ENCODE results near the gene SHROOM2. TPM values are rescaled to one million over a fixed set of nuclear protein-coding genes. Genes with fewer than 3 reads are reported as not detected.

Gene SHROOM2
- total RNA-seq, 1 donor from 2014 or later = 2.1 TPM

DNA sequence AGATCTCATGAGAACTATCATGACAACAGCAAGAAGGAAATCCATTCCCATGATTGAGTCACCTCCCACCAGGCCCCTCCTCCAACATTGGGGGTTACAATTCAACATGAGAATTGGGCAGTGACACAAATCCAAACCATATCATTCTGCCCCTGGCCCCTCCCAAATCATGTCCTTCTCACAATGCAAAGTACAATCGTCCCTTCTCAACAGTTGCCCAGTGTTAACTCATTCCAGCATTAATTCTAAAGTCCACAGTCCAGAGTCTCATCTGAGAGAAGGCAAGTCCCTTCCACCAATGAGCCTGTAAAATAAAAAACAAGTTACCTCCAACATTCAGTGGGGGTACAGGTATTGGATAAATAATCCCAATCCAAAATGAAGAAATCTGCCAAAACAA lies 166.1 kb downstream of the SHROOM2 start:
- H3K4me3 ChIP-seq (ENCODE audit: low read length in 3 of 3) = no peak overlapping the region

DNA sequence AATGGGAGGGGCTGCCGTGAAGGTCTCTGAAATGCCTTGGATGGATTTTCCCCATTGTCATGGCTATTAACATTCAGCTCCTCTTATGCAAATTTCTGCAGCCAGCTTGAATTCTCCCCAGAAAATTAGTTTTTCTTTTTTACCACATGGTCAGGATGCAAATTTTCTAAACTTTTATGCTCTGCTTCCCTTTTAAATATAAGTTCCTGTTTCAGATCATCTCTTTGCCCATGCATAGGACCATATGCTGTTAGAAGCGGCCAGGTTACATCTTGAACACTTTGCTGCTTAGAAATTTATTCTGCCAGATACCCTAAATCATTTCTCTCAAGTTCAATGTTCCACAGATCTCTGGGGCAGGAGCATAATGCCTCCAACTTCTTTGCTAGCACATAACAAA lies 167.2 kb downstream of the SHROOM2 start:
- Histone ChIP-seq H3K9ac (ENCODE audit: low read depth in 1 of 3, low read length in 3 of 3) (no peak overlapping the region), H3K36me3 (ENCODE audit: control insufficient read depth in 3 of 3, insufficient read depth in 3 of 3, low read length in 3 of 3) (no peaks in the 10 kb centered on the region), H3K9me3 (ENCODE audit: control insufficient read depth in 3 of 3, low read length in 3 of 3) (no peaks in the 10 kb centered on the region), H3K4me1 (ENCODE audit: control insufficient read depth in 3 of 3, insufficient read depth in 3 of 3, low read length in 3 of 3) (no peaks in the 10 kb centered on the region), H3K27ac (ENCODE audit: low read depth, low read length) (no peak overlapping the region), H3K27me3 (ENCODE audit: control insufficient read depth in 3 of 3, insufficient read depth in 3 of 3, low read length in 3 of 3) (peaks cover 0 to 3% (median 0%) of the 10 kb centered on the region in 3 donors), H3K4me3 (ENCODE audit: low read length in 3 of 3) (no peak overlapping the region)

More for the DNA sequence above, 166.1 kb downstream of the SHROOM2 start:
- no peak overlapping the region for H3K27ac ChIP-seq (ENCODE audit: low read depth, low read length)
- no peaks in the 10 kb centered on the region for H3K4me1 ChIP-seq (ENCODE audit: control insufficient read depth in 3 of 3, insufficient read depth in 3 of 3, low read length in 3 of 3)
- H3K9ac ChIP-seq (ENCODE audit: low read depth in 1 of 3, low read length in 3 of 3) = no peak overlapping the region
- no peaks in the 10 kb centered on the region for H3K36me3 ChIP-seq (ENCODE audit: control insufficient read depth in 3 of 3, insufficient read depth in 3 of 3, low read length in 3 of 3)
- no peaks in the 10 kb centered on the region for H3K9me3 ChIP-seq (ENCODE audit: control insufficient read depth in 3 of 3, low read length in 3 of 3)
- peaks cover 0 to 3% (median 0%) of the 10 kb centered on the region in 3 donors for H3K27me3 ChIP-seq (ENCODE audit: control insufficient read depth in 3 of 3, insufficient read depth in 3 of 3, low read length in 3 of 3)

DNA sequence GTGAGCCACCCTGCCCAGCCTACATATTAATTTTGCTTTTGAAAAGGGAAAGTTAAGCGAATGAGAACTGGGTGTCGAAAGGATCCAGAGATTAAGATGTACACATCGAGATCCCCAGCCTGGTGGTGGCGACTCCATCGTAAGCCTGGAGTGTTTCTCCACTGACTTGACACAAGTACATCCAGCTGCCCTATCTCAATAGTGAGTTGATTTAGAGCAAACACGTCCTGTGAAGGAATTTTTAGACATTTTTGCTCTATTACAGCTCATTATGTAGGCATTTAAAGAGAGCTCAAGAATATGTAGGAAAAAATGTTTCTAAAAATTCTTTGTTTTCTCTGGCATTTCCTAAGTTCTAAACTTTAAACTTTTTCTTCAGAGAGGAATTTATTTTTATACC lies 169.3 kb downstream of the SHROOM2 start:
- no peak overlapping the region for H3K9ac ChIP-seq (ENCODE audit: low read depth in 1 of 3, low read length in 3 of 3)
- no peaks in the 10 kb centered on the region for H3K27me3 ChIP-seq (ENCODE audit: control insufficient read depth in 3 of 3, insufficient read depth in 3 of 3, low read length in 3 of 3)
- H3K4me1 ChIP-seq (ENCODE audit: control insufficient read depth in 3 of 3, insufficient read depth in 3 of 3, low read length in 3 of 3) = no peaks in the 10 kb centered on the region
- H3K4me3 ChIP-seq (ENCODE audit: low read length in 3 of 3) = no peak overlapping the region
- no peaks in the 10 kb centered on the region for H3K36me3 ChIP-seq (ENCODE audit: control insufficient read depth in 3 of 3, insufficient read depth in 3 of 3, low read length in 3 of 3)
- no peak overlapping the region for H3K27ac ChIP-seq (ENCODE audit: low read depth, low read length)
- H3K9me3 ChIP-seq (ENCODE audit: control insufficient read depth in 3 of 3, low read length in 3 of 3) = no peaks in the 10 kb centered on the region

DNA sequence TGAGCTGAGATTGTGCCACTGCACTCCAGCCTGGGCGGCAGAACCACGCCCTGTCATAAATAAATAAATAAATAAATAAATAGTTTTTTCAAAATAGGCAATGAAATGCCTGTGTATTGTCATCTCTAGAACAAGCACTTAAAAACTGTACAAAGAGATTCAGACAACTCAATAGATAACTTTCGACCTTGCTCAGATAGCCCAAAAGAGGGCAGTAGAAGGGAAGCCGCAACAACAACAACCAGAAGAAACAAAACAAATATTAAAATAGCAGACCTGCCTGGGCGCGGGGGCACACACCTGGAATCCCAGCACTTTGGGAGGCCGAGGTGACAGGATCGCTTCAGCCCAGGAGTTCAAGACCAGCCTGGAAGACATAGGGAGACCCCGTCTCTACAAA lies 171.5 kb downstream of the SHROOM2 start:
- Histone ChIP-seq H3K9me3 (ENCODE audit: control insufficient read depth in 3 of 3, low read length in 3 of 3) (no peaks in the 10 kb centered on the region), H3K9ac (ENCODE audit: low read depth in 1 of 3, low read length in 3 of 3) (no peak overlapping the region), H3K4me1 (ENCODE audit: control insufficient read depth in 3 of 3, insufficient read depth in 3 of 3, low read length in 3 of 3) (no peaks in the 10 kb centered on the region), H3K27ac (ENCODE audit: low read depth, low read length) (no peak overlapping the region), H3K4me3 (ENCODE audit: low read length in 3 of 3) (no peak overlapping the region), H3K36me3 (ENCODE audit: control insufficient read depth in 3 of 3, insufficient read depth in 3 of 3, low read length in 3 of 3) (no peaks in the 10 kb centered on the region), H3K27me3 (ENCODE audit: control insufficient read depth in 3 of 3, insufficient read depth in 3 of 3, low read length in 3 of 3) (no peaks in the 10 kb centered on the region)

DNA sequence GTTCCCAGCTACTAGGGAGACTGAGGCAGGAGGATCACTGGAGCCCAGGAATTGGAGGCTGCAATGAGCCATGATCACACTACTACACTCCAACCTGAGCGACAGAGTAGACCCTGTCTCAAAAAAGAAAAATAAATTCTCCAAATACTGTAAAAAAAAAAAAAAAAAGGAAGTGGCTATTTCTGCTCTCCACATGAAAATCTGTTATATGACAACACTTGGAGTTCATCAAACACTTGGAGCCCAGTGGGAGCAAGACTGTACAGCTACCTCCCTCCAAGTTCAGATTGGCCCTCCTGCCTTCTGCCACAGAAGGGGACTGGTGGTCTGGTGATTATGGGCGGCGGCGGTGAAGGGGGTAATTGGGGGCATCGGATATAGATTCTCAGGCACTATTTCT lies 172.0 kb downstream of the SHROOM2 start:
- H3K9ac ChIP-seq (ENCODE audit: low read depth in 1 of 3, low read length in 3 of 3) = no peak overlapping the region
- no peak overlapping the region for H3K4me3 ChIP-seq (ENCODE audit: low read length in 3 of 3)
- no peak overlapping the region for H3K27ac ChIP-seq (ENCODE audit: low read depth, low read length)
- no peaks in the 10 kb centered on the region for H3K36me3 ChIP-seq (ENCODE audit: control insufficient read depth in 3 of 3, insufficient read depth in 3 of 3, low read length in 3 of 3)
- no peaks in the 10 kb centered on the region for H3K9me3 ChIP-seq (ENCODE audit: control insufficient read depth in 3 of 3, low read length in 3 of 3)
- H3K4me1 ChIP-seq (ENCODE audit: control insufficient read depth in 3 of 3, insufficient read depth in 3 of 3, low read length in 3 of 3) = no peaks in the 10 kb centered on the region
- no peaks in the 10 kb centered on the region for H3K27me3 ChIP-seq (ENCODE audit: control insufficient read depth in 3 of 3, insufficient read depth in 3 of 3, low read length in 3 of 3)

DNA sequence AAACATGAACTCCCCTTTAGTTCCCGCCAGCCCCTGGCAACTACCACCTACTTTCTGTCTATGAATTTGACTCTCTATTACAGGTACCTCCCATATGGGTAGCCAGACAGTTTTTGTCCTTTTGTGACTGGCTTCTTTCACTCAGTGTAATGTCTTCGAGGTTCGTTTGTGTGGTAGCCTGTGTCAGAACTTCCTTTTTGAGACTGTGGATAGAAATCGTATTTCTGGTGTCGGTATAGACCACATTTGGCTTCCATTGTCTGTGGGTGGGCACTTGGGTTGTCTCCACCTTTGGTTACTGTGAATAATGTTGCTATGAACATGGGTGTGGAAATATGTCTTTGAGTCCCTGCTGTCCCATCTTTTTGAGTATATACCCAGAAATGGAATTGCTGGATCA lies 175.5 kb downstream of the SHROOM2 start:
- Histone ChIP-seq H3K27me3 (ENCODE audit: control insufficient read depth in 3 of 3, insufficient read depth in 3 of 3, low read length in 3 of 3) (no peaks in the 10 kb centered on the region), H3K4me1 (ENCODE audit: control insufficient read depth in 3 of 3, insufficient read depth in 3 of 3, low read length in 3 of 3) (no peaks in the 10 kb centered on the region), H3K9ac (ENCODE audit: low read depth in 1 of 3, low read length in 3 of 3) (no peak overlapping the region), H3K27ac (ENCODE audit: low read depth, low read length) (no peak overlapping the region), H3K4me3 (ENCODE audit: low read length in 3 of 3) (no peak overlapping the region), H3K9me3 (ENCODE audit: control insufficient read depth in 3 of 3, low read length in 3 of 3) (no peaks in the 10 kb centered on the region), H3K36me3 (ENCODE audit: control insufficient read depth in 3 of 3, insufficient read depth in 3 of 3, low read length in 3 of 3) (no peaks in the 10 kb centered on the region)

DNA sequence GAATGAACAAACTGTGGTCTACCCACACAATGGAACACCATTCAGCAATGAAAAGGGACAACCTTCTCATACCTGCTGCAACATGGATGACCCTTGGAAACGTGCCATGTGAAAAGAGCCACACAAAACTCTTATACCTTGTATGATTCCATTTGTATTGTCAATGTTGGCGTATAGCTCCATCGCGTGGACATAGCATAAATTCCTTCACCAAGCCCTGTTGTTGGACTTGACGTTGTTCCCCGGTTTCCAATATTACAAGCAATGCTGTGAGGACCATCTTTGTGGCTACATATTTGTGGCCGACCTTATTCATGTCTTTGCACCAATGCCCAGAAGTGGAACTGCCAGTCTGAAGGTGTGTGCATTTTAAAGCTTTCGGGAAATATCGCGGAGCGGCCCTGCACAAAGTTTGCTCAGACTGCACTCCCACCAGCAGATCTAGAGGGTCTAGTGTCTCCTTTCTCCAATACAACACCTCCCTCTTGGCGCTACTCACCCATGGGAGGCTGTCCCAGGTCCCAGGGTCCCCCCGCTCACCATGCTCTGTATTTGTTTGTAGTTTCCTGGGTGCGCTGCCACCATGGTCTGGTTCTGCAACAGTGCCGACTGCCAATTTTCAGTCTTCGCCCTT lies 180.7 kb downstream of the SHROOM2 start, which contains the start of gene CLDN34:
CLDN34 (plus strand) TSS at position 584 of the 634 bp plus-strand sequence; CDS start at position 584, 0 bp downstream.
- H3K9me3 ChIP-seq (ENCODE audit: control insufficient read depth in 3 of 3, low read length in 3 of 3) = no peaks in the 10 kb centered on the region
- H3K27ac ChIP-seq (ENCODE audit: low read depth, low read length) = no peak within 1 kb of the TSS
- no peaks in the 10 kb centered on the region for H3K27me3 ChIP-seq (ENCODE audit: control insufficient read depth in 3 of 3, insufficient read depth in 3 of 3, low read length in 3 of 3)
- no peaks in the 10 kb centered on the region for H3K36me3 ChIP-seq (ENCODE audit: control insufficient read depth in 3 of 3, insufficient read depth in 3 of 3, low read length in 3 of 3)
- no peak within 1 kb of the TSS for H3K9ac ChIP-seq (ENCODE audit: low read depth in 1 of 3, low read length in 3 of 3)
- H3K4me1 ChIP-seq (ENCODE audit: control insufficient read depth in 3 of 3, insufficient read depth in 3 of 3, low read length in 3 of 3) = no peaks in the 10 kb centered on the region
- H3K4me3 ChIP-seq (ENCODE audit: low read length in 3 of 3) = no peak within 1 kb of the TSS

DNA sequence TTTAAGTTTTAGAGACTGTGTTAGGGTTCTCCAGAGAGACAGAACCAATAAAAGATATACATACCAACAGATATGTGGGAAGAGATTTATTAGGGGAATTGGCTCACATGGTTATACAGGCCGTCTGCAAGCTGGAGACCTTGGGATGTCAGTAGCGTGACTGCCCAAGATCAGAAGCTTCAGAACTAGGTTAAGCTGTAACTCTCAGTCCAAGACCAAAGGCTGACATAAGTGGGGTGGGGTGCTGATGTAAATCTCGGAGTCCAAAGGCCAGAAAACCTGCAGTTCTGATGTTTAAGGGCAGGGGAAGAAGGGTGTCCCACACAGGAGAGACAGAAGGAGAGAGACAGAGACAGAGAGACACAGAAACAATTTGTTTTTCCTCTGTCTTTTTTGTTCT lies 191.4 kb downstream of the SHROOM2 start:
- H3K36me3 ChIP-seq (ENCODE audit: control insufficient read depth in 3 of 3, insufficient read depth in 3 of 3, low read length in 3 of 3) = no peaks in the 10 kb centered on the region
- no peaks in the 10 kb centered on the region for H3K4me1 ChIP-seq (ENCODE audit: control insufficient read depth in 3 of 3, insufficient read depth in 3 of 3, low read length in 3 of 3)
- no peak overlapping the region for H3K4me3 ChIP-seq (ENCODE audit: low read length in 3 of 3)
- H3K9ac ChIP-seq (ENCODE audit: low read depth in 1 of 3, low read length in 3 of 3) = no peak overlapping the region
- peaks cover 0 to 8% (median 0%) of the 10 kb centered on the region in 3 donors for H3K9me3 ChIP-seq (ENCODE audit: control insufficient read depth in 3 of 3, low read length in 3 of 3)
- H3K27me3 ChIP-seq (ENCODE audit: control insufficient read depth in 3 of 3, insufficient read depth in 3 of 3, low read length in 3 of 3) = no peaks in the 10 kb centered on the region
- H3K27ac ChIP-seq (ENCODE audit: low read depth, low read length) = no peak overlapping the region

DNA sequence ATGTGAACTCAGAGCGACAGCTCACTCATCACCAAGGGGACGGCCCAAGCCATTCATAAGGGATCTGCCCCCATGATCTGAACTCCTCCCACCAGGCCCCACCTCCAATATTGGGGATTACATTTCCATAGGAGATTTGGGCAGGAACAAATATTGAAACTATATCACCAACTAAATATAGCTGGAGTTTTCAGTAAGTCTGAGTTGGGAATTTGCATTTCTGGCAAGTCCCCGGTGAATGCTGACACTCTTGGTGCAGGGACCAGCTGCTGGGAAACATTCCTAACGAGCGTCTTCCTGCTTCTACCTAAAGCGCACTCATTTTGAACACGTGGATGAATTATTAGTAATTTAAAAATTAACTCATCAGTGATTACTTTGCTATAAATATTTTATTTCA lies 194.2 kb downstream of the SHROOM2 start:
- Histone ChIP-seq H3K36me3 (ENCODE audit: control insufficient read depth in 3 of 3, insufficient read depth in 3 of 3, low read length in 3 of 3) (no peaks in the 10 kb centered on the region), H3K4me1 (ENCODE audit: control insufficient read depth in 3 of 3, insufficient read depth in 3 of 3, low read length in 3 of 3) (no peaks in the 10 kb centered on the region), H3K9me3 (ENCODE audit: control insufficient read depth in 3 of 3, low read length in 3 of 3) (peaks cover 0 to 2% (median 0%) of the 10 kb centered on the region in 3 donors), H3K27me3 (ENCODE audit: control insufficient read depth in 3 of 3, insufficient read depth in 3 of 3, low read length in 3 of 3) (no peaks in the 10 kb centered on the region), H3K27ac (ENCODE audit: low read depth, low read length) (no peak overlapping the region), H3K9ac (ENCODE audit: low read depth in 1 of 3, low read length in 3 of 3) (no peak overlapping the region), H3K4me3 (ENCODE audit: low read length in 3 of 3) (no peak overlapping the region)

DNA sequence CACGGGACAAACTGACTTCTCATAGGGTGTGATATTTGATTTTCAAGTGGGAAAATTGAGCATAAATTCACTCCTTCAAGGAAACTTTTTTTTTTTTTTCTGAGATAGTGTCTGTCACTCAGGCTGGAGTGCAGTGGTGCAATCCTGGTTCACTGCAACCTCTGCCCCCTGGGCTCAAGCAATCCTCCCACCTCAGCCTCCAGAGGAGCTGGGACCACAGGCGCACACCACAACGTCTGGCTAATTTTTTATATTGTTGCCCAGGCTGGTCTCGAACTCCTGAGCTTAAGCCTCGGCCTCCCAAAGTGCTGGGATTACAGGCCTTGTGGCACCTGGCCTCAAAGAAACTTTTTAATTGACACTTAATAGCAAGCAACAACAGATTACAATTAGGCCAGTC lies 194.7 kb downstream of the SHROOM2 start:
- no peaks in the 10 kb centered on the region for H3K9me3 ChIP-seq (ENCODE audit: control insufficient read depth in 3 of 3, low read length in 3 of 3)
- H3K27ac ChIP-seq (ENCODE audit: low read depth, low read length) = peak overlapping the region; percentile 51
- no peaks in the 10 kb centered on the region for H3K27me3 ChIP-seq (ENCODE audit: control insufficient read depth in 3 of 3, insufficient read depth in 3 of 3, low read length in 3 of 3)
- no peak overlapping the region for H3K9ac ChIP-seq (ENCODE audit: low read depth in 1 of 3, low read length in 3 of 3)
- no peaks in the 10 kb centered on the region for H3K36me3 ChIP-seq (ENCODE audit: control insufficient read depth in 3 of 3, insufficient read depth in 3 of 3, low read length in 3 of 3)
- no peaks in the 10 kb centered on the region for H3K4me1 ChIP-seq (ENCODE audit: control insufficient read depth in 3 of 3, insufficient read depth in 3 of 3, low read length in 3 of 3)
- no peak overlapping the region for H3K4me3 ChIP-seq (ENCODE audit: low read length in 3 of 3)
